Astrocyte (in vitro differentiated cells and primary cell): ENCODE results near the gene CYB561D1. TPM values are rescaled to one million over a fixed set of nuclear protein-coding genes. Genes with fewer than 3 reads are reported as not detected.

Source experiments
- DNase-seq: peaks from one replicate; pipeline ENCODE4 v3.0.0-alpha.2; 2010; ENCODE audit warnings: low read depth
- FAIRE-seq: peaks from 2 replicates; lab custom pipeline; 2011; peaks lifted over from hg19 to GRCh38; lab: Jason Lieb, UNC
- H2AFZ ChIP-seq: 2 replicates; pipeline ENCODE4 v1.6.0; 2012; ENCODE audit warnings: low read depth, low read length, inconsistent platforms
- H3K27ac ChIP-seq: 2 replicates; pipeline ENCODE4 v1.5.1; 2011; ENCODE audit warnings: low read depth, low read length, inconsistent platforms
- H3K27me3 ChIP-seq: 2 replicates; pipeline ENCODE4 v1.6.0; 2011; ENCODE audit warnings: low read length, inconsistent platforms; ENCODE audit not compliant: insufficient read depth
- H3K36me3 ChIP-seq: 2 replicates; pipeline ENCODE4 v1.5.1; 2011; ENCODE audit warnings: low read length, inconsistent platforms; ENCODE audit not compliant: insufficient read depth
- H3K4me1 ChIP-seq: 2 replicates; pipeline ENCODE4 v1.5.1; 2011; ENCODE audit warnings: low read length, inconsistent platforms; ENCODE audit not compliant: insufficient read depth
- H3K4me2 ChIP-seq: 2 replicates; pipeline ENCODE4 v1.6.0; 2012; ENCODE audit warnings: low read length, inconsistent platforms
- H3K4me3 ChIP-seq: 2 replicates; pipeline ENCODE4 v1.5.1; 2011; ENCODE audit warnings: low read depth, mild to moderate bottlenecking, low read length, inconsistent platforms; ENCODE audit not compliant: insufficient read depth
- H3K79me2 ChIP-seq: 2 replicates; pipeline ENCODE4 v1.6.0; 2012; ENCODE audit warnings: mild to moderate bottlenecking, low read length, inconsistent platforms; ENCODE audit not compliant: insufficient read depth
- H3K9ac ChIP-seq: 2 replicates; pipeline ENCODE4 v1.6.0; 2012; ENCODE audit warnings: mild to moderate bottlenecking, low read length, inconsistent platforms
- H3K9me3 ChIP-seq: 2 replicates; pipeline ENCODE4 v1.5.1; 2012; ENCODE audit warnings: low read depth, mild to moderate bottlenecking, low read length, inconsistent platforms; ENCODE audit not compliant: insufficient read depth
- H4K20me1 ChIP-seq: 2 replicates; pipeline ENCODE4 v1.6.0; 2012; ENCODE audit warnings: low read length, inconsistent platforms; ENCODE audit not compliant: insufficient read depth
- H3K27ac Mint-ChIP-seq: one replicate; pipeline ENCODE4 v1.8.0; 2021; ENCODE audit warnings: mild to moderate bottlenecking, mixed read lengths; ENCODE audit not compliant: unreplicated experiment
- H3K27me3 Mint-ChIP-seq: one replicate; pipeline ENCODE4 v1.8.0; 2021; ENCODE audit warnings: low read depth, mixed read lengths; ENCODE audit not compliant: unreplicated experiment
- H3K36me3 Mint-ChIP-seq: one replicate; pipeline ENCODE4 v1.8.0; 2021; ENCODE audit warnings: low read depth, mixed read lengths; ENCODE audit not compliant: unreplicated experiment
- H3K4me1 Mint-ChIP-seq: one replicate; pipeline ENCODE4 v1.8.0; 2021; ENCODE audit warnings: low read depth, mixed read lengths; ENCODE audit not compliant: unreplicated experiment
- H3K4me3 Mint-ChIP-seq: one replicate; pipeline ENCODE4 v1.8.0; 2021; ENCODE audit warnings: mild to moderate bottlenecking, moderate library complexity, mixed read lengths; ENCODE audit not compliant: unreplicated experiment
- H3K9me3 Mint-ChIP-seq: one replicate; pipeline ENCODE4 v1.8.0; 2021; ENCODE audit warnings: mild to moderate bottlenecking, mixed read lengths; ENCODE audit not compliant: unreplicated experiment
- EZH2 ChIP-seq: IDR thresholded peaks from 2 replicates; pipeline ENCODE4 v1.6.1; 2012; ENCODE audit warnings: mild to moderate bottlenecking, low read length, inconsistent platforms; ENCODE audit not compliant: insufficient read depth
- total RNA-seq: library from RNA; stranded (reverse); gene quantifications from 2 replicates; pipeline ENCODE4 v1.2.1, GENCODE V29; 2021
- TF ChIP-seq, protein P1 (sequence below): IDR thresholded peaks from 2 replicates; pipeline ENCODE4 v1.5.1; 2011; ENCODE audit warnings: low read depth, mild to moderate bottlenecking, inconsistent platforms, low read length, moderate library complexity; ENCODE audit not compliant: insufficient read depth

CYB561D1 gene
- total RNA-seq, 1 donor from 2014 or later = 9.4 TPM

DNA sequence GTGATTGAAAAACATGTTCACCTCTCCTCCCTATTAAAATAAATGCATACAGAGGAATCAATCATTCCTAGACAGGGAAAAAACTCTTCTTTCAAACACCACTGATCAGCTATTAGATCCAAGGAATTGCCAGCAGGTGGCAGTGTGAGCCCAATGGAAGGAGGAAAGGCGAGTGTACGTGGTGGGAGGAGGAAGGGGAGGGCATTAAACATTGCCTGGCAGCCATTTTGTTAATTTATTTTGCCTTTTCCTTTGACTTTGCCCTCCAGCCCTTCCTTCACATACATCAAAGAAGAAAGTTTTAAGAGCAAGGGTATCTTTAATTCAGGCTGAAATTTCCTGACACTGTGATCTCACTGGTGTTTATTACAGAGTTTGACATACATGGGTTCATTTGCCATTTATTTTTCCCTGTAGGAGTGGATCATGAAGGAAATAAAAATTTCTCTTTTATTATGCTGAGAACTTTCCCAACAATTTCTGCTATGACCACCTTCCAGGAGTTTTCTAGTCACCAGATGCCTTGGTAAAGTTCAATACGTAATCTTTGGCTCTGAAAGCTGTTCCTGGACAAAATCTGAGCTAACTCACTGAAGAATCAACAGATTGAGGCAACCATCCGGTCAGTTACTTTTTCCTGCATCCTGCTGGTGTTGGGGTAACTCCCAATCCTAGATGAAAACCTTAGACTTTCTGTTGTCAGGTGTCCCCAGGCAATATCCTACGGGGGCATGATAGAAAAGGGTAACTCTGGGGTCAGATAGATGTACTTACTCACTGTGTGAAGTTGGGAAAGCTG, 52.6 kb downstream of the CYB561D1 start:
- H3K27me3 ChIP-seq = no peaks in the 10 kb centered on the region
- peak overlapping the region; percentile 71 for H3K27ac ChIP-seq
- FAIRE-seq (peak; percentile 20), DNase-seq (peak; percentile 62)
- H3K27ac Mint-ChIP-seq = peak overlapping the region; percentile 77
- TF ChIP-seq, protein P1, sequence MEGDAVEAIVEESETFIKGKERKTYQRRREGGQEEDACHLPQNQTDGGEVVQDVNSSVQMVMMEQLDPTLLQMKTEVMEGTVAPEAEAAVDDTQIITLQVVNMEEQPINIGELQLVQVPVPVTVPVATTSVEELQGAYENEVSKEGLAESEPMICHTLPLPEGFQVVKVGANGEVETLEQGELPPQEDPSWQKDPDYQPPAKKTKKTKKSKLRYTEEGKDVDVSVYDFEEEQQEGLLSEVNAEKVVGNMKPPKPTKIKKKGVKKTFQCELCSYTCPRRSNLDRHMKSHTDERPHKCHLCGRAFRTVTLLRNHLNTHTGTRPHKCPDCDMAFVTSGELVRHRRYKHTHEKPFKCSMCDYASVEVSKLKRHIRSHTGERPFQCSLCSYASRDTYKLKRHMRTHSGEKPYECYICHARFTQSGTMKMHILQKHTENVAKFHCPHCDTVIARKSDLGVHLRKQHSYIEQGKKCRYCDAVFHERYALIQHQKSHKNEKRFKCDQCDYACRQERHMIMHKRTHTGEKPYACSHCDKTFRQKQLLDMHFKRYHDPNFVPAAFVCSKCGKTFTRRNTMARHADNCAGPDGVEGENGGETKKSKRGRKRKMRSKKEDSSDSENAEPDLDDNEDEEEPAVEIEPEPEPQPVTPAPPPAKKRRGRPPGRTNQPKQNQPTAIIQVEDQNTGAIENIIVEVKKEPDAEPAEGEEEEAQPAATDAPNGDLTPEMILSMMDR = peak; percentile 91
- no peak for TF ChIP-seq EZH2
- H3K79me2 ChIP-seq = peaks cover 45% of the 10 kb centered on the region
- H4K20me1 ChIP-seq = peaks cover 27% of the 10 kb centered on the region
- H3K4me3 Mint-ChIP-seq = peak overlapping the region; percentile 100
- no peaks in the 10 kb centered on the region for H3K36me3 Mint-ChIP-seq
- no peaks in the 10 kb centered on the region for H3K9me3 Mint-ChIP-seq
- H3K27me3 Mint-ChIP-seq = peaks cover 6% of the 10 kb centered on the region
- H3K9ac ChIP-seq = peak overlapping the region; percentile 95
- peak overlapping the region; percentile 79 for H2AFZ ChIP-seq
- H3K4me3 ChIP-seq = peak overlapping the region; percentile 89
- peak overlapping the region; percentile 91 for H3K4me2 ChIP-seq
- peaks cover 13% of the 10 kb centered on the region for H3K4me1 ChIP-seq
- peaks cover 6% of the 10 kb centered on the region for H3K4me1 Mint-ChIP-seq
- H3K36me3 ChIP-seq = no peaks in the 10 kb centered on the region
- H3K9me3 ChIP-seq = no peaks in the 10 kb centered on the region

DNA sequence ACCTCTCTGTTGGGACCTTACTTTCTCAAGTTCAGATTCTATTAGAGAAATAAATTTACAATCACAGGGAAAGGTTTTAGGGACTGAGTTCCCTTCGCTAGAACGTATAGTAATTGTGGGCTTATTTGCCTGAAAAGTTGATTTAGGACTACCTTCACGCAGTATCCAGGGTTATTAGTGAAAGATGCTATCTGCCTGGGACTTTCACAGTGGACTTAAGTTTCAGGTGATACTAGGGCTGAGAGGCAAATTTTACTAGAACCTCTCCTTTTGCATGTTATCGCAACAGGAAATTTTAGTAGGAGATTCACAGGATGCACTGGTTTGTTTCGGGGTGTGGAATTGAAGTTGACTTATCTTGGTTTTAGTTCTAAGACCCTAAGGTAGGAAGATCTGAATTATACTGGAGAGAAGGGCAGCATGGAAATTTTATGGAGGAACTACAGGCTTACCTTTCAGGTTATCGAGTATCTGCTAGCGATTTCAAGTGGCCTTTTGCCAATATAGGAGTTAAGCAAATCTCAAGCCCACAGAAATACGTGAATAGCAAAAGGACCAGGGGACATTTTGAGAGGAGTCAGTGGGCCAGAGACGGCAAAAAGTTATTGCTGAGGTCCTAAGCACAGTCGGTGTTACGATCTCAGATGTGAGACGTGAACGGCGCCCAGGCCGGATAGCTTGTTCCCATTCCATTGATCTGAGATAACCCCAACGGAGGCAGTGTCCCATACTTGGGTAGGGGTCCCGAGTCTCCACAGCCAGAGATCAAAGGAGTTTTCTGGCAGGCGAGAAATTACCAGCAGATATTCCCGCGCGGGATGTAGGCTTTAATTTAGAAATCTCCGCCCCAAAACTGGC, 53.8 kb downstream of the CYB561D1 start:
- Mint-ChIP-seq H3K4me3 (peak overlapping the region; percentile 100), H3K36me3 (no peaks in the 10 kb centered on the region), H3K4me1 (peaks cover 6% of the 10 kb centered on the region), H3K9me3 (no peaks in the 10 kb centered on the region), H3K27ac (peak overlapping the region; percentile 96), H3K27me3 (no peaks in the 10 kb centered on the region)
- FAIRE-seq (no peak), DNase-seq (peak; percentile 13)
- peak overlapping the region; percentile 92 for H2AFZ ChIP-seq
- no peak for TF ChIP-seq EZH2
- H4K20me1 ChIP-seq = peaks cover 38% of the 10 kb centered on the region
- H3K27ac ChIP-seq = peak overlapping the region; percentile 88
- H3K9me3 ChIP-seq = no peaks in the 10 kb centered on the region
- H3K79me2 ChIP-seq = peaks cover 57% of the 10 kb centered on the region
- no peaks in the 10 kb centered on the region for H3K36me3 ChIP-seq
- peak overlapping the region; percentile 95 for H3K9ac ChIP-seq
- H3K4me1 ChIP-seq = peaks cover 13% of the 10 kb centered on the region
- peak overlapping the region; percentile 89 for H3K4me3 ChIP-seq
- H3K4me2 ChIP-seq = peak overlapping the region; percentile 91
- no peaks in the 10 kb centered on the region for H3K27me3 ChIP-seq
